Measurements from ENCODE around the gene PTTG1.
A peak's percentile ranks its signal among the peaks of the same experiment; 100 is the strongest.
"Not testable (repeated sequence)": the region's sequence is repeated elsewhere in the genome, so short reads cannot be mapped to it uniquely, and the experiment has no call there.

PTTG1 gene

DNA sequence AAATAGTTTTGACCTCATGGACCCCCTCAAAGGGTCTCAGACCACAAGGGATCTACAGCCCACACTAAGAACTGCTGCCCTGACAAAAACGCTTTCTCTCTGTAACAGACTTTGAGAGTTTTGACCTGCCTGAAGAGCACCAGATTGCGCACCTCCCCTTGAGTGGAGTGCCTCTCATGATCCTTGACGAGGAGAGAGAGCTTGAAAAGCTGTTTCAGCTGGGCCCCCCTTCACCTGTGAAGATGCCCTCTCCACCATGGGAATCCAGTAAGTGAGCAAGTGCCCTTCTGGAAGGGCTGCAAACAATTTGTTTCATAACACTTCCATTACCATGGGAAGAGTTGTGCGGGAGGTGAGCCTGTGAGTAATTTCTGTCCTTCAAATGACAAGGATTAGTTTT lies 6.0 kb downstream of the PTTG1 start:
- no peak for DNase-seq

DNA sequence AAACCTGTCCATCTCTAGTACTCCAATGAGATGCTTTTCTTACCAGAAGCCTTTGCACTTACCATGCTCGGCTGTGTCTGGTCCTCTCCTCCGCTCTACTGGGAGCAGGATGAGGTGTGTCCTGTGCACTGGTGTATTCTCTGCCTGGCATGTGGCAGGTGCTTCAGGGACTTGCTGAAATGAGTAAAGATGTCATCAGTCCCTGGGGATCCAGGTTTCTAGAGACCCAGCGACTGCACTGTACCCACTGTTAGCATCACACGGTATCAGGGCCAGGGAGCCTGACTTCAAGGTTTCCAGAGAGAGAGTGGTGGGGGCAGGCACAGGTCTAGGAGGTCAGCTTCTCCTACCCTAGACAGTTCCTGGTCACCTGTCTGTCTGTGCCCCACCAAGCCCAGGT lies 10.5 kb downstream of the PTTG1 start:
- DNase-seq: no peak

DNA sequence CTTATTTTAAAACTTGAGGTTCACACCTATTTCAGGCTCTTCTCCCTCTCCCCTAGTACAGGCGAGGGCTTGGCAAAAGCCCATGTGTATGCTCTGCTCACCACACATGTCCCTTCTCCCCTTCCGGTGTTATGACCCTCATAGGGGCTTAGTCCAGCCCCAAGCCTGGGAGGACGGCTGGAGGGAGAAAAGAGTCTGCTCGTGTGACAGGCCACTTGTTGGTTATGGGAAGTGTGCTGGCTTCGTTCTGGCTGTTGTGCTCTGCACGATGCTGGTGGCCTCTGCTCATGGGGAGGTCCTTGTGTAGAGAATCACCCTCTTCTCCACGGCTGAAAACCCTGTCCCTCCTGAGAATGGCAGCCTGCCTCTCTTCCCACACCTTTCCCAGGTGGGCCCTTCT lies 11.1 kb downstream of the PTTG1 start:
- DNase-seq: no peak

DNA sequence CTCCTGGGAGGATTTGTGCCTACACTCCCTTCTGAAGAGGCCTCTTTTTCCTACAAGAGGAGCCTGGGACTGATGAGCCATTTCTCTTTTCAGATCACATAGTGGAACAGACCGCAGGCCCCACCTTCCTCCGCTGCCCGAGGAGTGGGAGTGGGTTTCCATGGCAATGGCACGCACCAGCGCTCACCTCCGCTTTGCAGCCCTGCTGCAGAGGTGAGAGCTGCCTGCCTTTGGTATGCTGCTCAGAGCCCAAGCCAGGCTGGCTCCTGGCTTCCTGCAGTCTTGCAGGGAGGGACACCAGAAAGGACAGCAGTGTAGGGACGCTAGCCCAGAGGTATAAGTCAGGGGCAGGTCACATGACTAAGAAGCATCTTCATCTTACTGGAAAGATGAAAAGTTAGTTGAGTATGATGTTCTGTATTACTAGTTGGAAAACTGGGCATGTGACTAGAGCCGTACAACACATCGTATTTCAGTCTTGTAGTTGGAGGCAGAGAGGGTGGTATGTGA lies 12.4 kb downstream of the PTTG1 start:
- DNase-seq: peak; percentile 73 to 84

DNA sequence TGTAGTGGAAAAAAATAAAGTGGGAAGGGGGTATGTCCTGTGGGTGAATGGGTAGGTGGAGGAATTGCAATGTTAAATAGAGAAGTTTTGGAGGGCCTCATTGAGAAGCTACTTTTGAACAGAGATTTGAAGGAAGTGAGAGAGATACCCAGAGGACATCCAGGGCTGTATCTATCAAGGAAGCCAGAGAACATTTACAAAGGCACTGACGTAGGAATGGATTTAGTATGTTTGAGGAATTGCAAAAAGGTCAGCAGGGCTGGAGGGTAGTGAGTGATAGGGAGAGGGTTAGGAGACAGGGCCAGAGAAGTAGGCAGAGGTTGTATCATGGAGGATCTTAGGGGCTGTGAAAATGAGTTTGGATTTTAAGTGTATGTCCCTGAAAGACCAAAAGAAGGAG lies 13.9 kb downstream of the PTTG1 start:
- no peak for DNase-seq

DNA sequence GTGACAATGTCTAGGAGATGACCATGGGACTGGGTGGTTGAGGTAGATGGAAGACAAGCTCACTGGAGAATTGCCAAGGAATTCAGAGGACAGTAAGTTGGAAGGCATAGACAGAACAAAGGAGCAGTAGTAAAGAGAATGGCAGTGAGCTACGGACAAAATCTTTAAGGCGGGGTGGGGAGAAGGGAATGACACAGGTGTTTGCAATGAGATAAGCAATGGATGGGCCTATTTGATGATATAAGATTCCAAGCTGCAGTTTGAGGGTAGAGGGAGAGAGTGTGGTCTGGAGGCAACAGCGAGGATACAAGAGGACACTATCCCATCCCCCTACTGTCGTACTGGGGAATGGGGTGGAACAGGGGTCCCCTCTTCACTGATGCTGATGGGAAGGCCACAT lies 14.4 kb downstream of the PTTG1 start:
- DNase-seq: no peak

DNA sequence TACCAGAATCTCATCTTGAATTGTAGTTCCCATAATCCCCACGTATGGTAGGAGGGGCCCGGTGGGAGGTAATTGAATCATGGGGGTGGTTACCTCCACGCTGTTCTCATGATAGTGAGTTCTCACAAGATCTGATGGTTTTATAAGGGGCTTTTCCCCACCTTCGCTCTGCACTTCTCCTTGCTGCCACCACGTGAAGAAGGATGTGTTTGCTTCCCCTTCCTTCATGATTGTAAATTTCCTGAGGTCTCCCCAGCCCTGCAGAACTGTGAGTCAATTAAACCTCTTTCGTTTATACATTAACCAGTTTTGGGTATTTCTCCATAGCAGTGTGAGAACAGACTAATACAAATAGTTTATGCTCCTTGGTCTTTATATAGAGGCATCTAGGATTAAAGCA lies 15.0 kb downstream of the PTTG1 start:
- DNase-seq: not testable (repeated sequence)

DNA sequence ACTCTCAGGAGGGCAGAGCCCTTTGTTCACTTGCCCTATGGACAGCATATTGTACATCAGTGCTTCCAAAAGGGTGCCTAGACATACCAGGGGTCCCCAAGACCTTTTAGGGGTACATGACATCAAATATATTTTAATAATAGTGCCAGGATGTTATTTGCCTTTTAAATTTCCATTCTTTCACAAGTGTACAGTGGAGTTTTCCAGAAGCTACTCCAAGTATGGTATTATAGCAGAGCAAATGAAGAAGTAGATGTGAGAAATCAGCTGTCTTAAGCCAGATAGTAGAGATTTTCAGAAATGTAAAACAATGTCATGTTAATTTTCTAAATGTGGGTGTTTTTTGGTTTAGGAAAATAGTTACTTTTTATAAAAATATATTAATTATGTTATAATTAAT lies 15.6 kb downstream of the PTTG1 start:
- no peak for DNase-seq

DNA sequence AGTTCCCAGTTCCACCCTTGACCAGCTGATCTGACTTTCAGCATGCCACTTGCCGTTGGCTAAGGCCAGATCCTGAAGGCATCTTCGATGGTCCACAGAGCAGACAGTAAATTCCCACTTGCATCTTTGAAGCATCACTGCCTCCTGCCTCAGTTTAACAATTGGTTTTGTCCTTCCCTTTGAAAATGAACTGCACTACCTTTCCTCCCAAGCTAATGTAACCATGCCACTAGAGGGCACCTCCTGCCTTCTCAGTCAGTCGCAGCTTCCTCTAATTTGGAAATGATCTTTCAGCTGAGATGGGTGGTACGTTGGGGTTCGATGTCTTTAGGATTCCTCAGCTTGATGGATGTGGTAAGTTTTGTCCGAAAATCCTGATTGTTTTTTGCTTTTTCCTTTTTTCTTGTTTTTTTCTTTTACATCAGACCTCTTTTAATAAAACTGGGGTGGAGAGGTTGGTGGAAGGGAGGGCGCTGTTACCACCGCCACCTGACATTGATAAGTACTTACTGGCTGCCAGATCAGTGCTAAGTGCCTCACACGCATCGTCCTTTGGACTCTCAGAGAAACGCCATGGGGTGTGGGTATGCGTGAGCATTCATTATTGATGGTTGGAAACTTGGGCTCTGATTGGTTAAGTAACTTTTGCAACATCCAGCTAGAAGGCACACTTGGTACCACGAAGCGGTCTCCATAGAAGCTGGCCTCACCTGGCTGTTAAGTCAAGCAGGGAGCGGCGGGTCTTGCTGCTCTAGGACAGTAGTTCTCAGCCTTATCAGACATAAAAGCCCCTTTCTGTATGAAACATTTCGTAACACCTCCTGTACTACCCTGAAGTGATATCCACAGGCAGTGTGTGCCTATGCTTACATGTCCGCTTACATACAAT lies 16.9 kb downstream of the PTTG1 start:
- DNase-seq: peak; percentile 50 to 67

DNA sequence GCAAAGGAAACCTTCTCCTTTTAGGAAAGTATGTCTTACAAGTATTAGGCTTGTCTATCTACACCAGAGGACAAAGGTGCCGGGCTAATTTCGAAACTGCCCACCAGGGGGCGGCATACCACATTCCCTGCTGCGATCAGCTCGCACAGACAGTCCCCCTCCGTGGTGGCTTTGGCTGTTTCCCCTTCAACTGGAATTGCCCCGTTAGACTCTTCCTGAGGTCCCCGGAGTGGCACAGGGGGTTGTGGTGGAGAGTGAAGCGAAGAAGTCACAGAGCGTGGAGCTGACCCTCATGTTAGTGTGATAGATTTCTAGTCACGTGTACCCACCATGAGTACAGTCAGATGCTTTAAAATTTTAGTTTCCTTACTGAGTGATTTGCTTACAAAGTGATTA lies 17.5 kb downstream of the PTTG1 start:
- peak; percentile 50 to 84 for DNase-seq

DNA sequence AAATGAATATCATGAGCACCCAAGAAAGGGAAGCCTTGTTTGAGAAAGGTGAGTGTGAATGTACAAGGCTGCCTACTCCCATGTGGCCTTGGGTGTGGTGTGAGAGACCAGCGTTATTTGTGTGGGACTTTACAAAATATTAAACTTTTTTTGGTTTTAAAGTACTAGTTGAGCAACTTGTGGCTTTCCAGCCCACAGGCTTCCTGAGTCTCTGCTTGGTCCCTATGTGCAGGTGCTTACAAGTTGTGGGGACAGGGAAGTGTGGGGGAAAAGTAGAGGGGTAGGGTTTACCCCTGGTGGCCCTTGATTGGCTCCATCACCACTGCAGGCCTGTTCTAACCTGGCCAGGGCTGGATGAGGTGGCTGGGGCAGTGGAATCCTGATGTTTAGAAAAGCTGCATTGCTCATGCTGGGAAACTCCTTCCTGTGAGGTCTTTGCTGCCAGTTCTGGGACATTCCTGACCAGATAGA lies 19.7 kb downstream of the PTTG1 start:
- DNase-seq: no peak

DNA sequence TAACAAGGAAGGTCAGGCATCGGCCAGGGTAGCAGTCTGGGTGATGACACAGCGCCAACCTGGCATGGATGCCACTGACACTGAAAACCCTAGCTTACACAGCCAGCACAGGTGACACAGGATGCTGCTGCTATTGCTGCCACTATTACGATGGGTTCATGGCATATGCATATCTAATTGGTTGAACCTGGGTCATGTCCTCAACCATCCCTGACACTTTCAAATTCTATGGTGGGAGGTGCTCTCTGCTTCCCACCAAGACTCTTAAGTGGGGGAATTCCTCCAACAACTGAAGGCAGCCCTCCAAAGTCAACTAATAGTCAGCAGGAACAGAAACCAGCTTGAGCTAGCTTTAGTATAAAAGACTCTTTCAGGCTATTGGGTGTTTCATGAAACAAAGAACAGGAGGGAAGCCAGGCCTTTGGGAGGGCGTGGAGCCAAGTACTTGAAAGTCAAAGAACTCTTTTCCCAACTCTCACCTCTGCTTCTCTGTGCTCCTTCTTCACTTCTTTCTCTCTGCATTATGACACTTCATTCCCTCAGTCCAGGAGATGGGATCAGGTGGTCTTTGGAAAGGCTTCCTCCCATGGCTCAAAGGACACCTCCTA lies 21.3 kb downstream of the PTTG1 start:
- DNase-seq: no peak

DNA sequence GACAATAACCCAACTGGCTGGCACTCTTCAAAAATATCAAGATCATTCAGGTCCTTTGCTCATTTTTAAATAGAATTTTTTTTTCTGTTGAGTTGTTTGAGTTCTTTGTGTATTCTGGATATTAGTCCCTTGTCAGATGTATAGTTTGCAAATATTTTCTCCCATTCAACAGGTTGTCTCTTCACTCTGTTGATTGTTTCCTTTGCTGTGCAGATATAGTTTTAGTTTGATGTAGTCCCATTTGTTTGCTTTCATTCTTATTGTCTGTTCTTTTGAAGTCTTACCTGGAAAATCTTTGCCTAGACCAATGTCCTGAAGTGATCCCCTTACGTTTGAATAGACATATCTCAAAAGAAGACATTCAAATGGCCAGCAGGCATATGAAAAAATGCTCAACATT lies 22.8 kb downstream of the PTTG1 start:
- no peak for DNase-seq

DNA sequence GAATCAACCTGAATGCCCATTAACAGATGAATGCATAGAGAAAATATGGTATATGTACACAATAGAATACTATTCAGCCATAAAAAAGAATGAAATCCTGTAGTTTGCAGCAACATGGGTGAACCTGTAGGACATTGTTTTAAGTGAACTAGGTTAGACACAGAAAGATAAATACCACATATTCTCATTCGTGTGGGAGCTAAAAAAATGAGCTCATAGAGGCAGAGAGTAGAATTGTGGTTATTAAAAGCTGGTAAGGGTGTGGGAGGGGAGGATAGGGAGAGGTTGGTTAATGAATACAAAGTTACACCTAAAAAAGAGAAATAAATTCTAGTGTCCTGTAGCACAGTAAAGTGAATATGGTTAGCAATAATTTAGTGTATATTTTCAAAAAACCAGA lies 23.5 kb downstream of the PTTG1 start:
- DNase-seq: no peak

DNA sequence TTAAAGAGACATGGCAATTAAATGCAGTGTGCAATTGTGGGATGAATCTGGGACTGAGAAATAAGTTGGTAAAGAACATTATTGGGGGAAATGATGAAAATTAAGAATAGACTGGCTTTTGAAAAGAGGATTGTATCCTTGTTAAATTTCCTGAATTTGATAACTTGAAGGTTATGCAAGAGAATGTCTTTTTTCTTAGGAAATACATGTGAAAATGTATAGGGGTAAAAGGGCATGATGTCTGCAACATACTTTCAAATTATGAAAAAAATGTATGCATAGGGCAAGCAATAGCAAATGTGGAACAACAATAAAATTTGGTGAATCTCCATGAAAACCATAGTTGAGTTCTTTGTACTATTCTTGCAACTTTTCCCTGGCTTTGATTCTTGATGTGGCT lies 24.1 kb downstream of the PTTG1 start:
- DNase-seq: no peak

DNA sequence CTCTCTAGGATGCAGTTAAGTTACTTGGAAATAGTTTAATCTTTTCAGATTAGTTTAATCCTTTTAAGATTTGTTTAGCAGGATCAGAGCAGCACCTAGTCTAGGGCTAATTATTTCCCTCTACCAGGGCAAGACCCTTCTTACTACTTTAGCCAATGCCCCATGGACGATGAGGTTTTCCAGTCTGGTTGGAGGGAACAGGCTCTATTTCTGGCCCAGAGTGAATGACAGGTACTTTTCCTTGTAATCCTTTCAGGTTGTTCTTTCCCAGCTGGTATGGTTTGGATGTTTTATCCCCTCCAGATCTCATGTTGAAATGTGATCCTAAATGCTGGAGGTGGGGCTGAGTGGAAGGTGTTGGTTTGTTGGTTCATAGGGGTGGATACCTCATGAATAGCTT lies 27.2 kb downstream of the PTTG1 start:
- DNase-seq: no peak

DNA sequence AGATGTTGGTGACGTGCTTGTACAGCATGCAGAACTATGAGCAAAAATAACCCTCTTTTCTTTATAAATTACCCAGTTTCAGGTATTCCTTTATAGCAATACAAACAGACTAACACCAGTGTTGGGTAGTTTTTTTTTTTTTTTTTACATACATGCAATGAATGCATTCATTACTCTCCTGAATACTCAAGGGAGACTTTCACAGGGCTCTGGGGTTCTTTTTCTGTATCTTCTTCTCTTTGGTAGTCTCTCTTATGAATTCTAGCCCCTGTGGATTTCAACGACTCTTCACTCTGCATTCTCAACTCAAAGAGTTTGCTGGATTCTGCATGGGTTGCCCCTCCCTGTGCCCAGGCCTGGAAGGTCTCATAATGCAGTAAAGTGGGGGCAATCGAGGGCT lies 27.8 kb downstream of the PTTG1 start:
- no peak for DNase-seq

DNA sequence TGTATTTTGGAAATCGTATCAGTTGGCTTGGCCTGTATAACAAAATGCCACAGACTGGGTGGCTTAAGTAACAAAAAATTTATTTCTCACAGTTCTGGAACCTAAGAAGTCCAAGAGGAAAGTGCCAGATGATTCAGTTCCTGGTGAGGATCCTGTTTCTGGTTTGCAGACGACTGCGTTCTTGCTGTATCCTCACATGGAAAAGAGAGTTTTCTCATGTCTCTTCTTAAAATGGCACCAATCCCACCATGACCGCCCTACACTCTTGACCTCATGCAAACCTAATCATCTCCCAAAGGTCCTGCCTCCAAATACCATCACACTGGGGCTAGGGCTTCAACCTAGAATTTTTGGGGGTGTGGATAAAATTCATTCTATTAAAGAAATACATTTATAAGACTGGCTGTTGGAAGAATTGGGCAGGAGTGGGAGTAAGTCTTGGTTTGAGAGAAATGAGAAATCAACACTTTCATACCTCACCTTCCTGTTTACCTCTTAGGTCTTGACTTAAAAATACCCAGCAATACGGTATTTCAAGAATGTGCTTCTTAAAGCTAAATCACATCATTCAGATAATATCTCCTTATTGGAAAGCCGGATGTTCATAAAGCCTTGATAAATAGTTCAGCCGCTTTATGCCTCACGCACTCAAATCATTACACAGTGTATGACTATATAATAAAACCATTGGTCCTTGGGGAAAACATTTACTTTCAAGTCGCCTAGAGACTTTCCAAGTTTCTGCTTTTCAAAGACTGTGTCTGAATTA lies 28.7 kb downstream of the PTTG1 start:
- no peak for DNase-seq

DNA sequence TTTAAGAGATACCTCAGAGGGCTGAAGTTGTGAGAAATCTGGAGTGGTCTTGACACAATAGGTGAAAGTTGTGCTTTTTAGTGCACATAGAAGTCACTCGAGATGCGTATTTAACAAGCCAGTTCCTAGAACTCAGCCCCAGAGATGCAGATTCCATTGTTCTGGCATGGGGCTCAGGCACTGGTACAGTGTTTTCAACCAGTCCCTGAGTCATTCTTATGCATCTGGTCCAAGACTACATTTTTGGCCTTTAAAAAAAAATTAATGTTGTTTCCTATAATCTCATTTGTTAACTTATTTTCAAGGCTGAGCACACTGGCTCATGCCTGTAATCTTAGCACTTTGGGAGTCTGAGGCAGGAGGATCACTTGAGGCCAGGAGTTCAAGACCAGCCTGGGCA lies 29.6 kb downstream of the PTTG1 start:
- no peak for DNase-seq

DNA sequence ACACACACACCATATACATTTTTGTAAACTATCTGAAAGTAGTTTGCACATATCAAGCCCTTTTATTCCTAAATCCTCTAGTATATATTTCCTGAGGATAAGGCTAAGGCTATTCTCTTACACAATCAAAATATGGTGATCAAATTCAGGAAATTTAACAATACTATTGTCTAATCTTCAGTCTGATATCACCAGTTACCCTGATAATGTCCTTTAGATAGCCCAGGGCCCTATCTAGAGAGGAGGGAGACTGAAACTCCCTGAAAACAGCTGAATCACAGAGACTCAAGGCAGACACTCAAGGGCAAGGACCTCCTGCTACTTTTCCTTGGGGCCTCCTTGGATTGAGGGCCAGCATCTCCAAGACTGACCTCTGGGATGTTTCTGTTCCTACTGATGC lies 30.4 kb downstream of the PTTG1 start:
- DNase-seq: no peak

DNA sequence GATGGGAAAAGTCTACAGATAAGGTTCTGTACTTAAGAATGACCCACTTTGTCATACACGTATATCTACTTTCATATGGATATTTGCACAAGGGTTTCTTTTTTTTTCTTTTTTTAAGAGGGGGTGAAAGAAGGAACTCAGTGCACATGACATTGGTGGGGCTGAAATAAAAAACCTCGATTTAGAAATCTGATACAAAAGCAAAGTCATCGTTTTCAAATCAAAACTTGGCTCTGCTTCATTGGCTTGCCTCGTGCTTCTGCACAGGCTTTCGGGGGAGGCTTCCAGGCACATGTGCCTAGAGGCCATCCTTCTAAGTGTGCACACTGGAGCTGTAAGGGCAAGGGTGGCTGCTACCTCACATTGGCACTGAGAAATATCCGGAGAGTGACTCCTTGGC lies 31.1 kb downstream of the PTTG1 start:
- DNase-seq: no peak

DNA sequence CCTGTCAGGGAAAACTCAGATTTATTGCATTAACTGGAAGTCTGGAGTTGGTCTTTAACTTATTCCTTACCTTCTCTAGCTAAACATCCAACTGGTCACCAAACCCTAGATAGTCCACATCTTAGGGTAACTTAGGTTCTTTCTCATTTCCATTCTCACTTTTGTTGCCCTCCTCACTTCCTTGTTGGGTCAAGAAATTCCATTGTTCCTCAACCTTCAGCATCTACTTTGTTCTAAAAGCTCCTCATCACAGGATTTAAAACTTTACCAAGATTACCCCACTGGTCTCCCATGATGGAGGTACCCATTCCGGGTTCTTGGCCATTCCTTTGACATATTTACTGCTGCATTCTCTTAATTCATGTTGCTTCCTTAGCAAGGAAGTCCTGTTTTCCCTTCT lies 32.1 kb downstream of the PTTG1 start:
- no peak for DNase-seq

DNA sequence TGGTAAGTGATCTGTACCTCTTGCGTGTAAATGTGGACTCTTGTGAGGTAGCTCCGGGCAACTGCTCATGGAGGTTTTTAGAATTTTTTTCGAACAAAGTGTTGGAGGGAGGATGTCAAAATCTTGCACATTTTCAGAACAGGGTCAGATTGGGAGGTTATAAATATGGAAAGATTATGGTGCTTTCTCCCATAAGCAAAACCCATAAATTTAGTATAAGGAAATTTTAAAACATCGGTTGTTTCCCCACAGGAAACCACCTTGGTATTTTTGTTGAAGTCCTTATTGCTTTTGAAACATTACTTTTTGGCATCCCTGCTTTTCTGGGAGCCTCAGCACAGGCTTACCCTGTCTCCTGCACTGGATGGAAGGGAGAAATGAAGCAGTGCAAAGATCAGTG lies 33.9 kb downstream of the PTTG1 start:
- no peak for DNase-seq
